Fibroblast of the aortic adventitia (primary cell): ENCODE measurements around the gene CAMK2G. TPM values are rescaled to one million over a fixed set of nuclear protein-coding genes. Genes with fewer than 3 reads are reported as not detected.
A peak's percentile ranks its signal among the peaks of the same experiment; 100 is the strongest.

ENCODE experiments used
- DNase-seq: peaks from one replicate; pipeline ENCODE4 v3.0.0-alpha.2; 2010; ENCODE audit warnings: low read depth
- H3K4me3 ChIP-seq: 2 replicates; pipeline ENCODE4 v1.5.1; 2011; ENCODE audit warnings: low read depth, mild to moderate bottlenecking, control low read depth, low read length, moderate library complexity
- total RNA-seq: library from RNA; depleted of rRNA; stranded (reverse); fragments of >200 nt; gene quantifications from 2 replicates; pipeline ENCODE4 v1.2.3, GENCODE V29; 2012; ENCODE audit warnings: low replicate concordance
- TF ChIP-seq, protein P1 (sequence below): IDR thresholded peaks from 2 replicates; pipeline ENCODE4 v1.5.1; 2011; ENCODE audit warnings: mild to moderate bottlenecking, low read length, control low read depth, inconsistent platforms; ENCODE audit not compliant: insufficient read depth

The CAMK2G gene
- total RNA-seq, 1 donor: 25.8 TPM

DNA sequence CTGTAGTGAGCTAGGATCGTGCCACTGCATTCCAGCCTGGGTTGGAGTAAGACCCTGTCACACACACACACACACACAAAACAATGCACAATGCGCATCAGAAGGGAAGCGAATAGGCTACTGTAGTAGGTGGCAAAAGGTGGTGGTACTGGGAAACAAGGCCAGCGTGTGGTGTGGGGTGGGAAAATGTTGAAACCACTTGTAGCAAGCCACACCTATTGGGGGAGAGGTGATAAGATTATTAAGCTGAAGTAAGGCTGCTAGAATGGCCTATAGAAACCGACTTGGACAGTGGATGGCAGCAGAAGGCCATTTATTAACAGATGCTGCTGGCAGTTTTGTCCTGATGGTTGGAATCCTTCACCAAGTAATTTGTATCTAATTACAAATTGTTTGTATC lies 99.7 kb downstream of the CAMK2G start:
- TF ChIP-seq, protein P1, sequence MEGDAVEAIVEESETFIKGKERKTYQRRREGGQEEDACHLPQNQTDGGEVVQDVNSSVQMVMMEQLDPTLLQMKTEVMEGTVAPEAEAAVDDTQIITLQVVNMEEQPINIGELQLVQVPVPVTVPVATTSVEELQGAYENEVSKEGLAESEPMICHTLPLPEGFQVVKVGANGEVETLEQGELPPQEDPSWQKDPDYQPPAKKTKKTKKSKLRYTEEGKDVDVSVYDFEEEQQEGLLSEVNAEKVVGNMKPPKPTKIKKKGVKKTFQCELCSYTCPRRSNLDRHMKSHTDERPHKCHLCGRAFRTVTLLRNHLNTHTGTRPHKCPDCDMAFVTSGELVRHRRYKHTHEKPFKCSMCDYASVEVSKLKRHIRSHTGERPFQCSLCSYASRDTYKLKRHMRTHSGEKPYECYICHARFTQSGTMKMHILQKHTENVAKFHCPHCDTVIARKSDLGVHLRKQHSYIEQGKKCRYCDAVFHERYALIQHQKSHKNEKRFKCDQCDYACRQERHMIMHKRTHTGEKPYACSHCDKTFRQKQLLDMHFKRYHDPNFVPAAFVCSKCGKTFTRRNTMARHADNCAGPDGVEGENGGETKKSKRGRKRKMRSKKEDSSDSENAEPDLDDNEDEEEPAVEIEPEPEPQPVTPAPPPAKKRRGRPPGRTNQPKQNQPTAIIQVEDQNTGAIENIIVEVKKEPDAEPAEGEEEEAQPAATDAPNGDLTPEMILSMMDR: no peak
- peak overlapping the region; percentile 60 for H3K4me3 ChIP-seq
- DNase-seq: peak; percentile 59

GRCh38 chr10:73773152-73773879 lies 101.0 kb downstream of the CAMK2G start:
- DNase-seq: no peak
- TF ChIP-seq, protein P1: no peak

GRCh38 chr10:73772281-73773151 lies 101.8 kb downstream of the CAMK2G start:
- TF ChIP-seq, protein P1: no peak
- peak; percentile 74 for DNase-seq
- peak overlapping the region; percentile 84 for H3K4me3 ChIP-seq

More at GRCh38 chr10:73773152-73773879, 101.0 kb downstream of the CAMK2G start:
- peak overlapping the region; percentile 84 for H3K4me3 ChIP-seq

- peak; percentile 81 for DNase-seq
- TF ChIP-seq, protein P1: peak; percentile 1
- peak overlapping the region; percentile 84 for H3K4me3 ChIP-seq
Measured at GRCh38 chr10:73771722-73772280, 102.6 kb downstream of the CAMK2G start.

DNA sequence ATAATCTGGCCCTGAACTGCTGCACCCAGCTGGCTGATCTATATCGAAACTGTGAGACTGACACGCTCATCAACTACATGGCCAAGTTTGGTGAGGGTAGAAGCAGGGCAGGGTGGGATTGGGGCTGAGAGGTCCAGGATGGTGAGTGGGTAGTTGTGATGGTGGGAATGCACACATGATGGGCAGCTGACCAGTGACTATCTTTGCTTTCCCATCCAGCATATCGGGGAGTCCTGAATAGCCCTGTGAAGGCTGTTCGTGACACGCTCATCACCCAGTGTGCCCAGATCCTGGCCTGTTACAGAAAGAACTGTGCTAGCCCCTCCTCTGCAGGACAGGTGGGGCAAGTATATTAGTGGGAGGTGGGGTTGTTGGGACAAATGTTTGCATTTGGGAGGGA lies 105.0 kb downstream of the CAMK2G start:
- no peak overlapping the region for H3K4me3 ChIP-seq
- TF ChIP-seq, protein P1: no peak
- DNase-seq: no peak

DNA sequence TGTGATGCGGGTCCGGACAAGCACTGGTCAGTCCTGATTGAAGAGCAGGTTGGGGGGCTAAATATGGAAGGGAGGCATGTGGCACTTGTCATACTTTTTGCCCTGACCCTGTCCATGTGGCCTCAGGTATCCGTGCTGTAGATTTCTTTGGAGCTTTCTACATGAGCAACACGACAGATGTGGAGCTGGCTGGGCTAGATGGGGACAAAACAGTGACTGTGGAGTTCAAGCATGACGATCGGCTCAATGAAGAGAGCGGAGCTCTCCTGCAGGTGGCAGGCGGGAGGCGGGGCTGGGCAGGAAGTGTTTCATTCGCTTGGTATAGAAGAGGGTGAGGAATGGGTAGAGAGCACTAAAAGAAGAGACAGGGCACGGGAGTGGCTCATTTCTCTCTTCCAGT lies 105.5 kb downstream of the CAMK2G start:
- H3K4me3 ChIP-seq: no peak overlapping the region
- no peak for DNase-seq
- TF ChIP-seq, protein P1: no peak
